GM10266 (cell line): ENCODE measurements around the gene POU2AF1.

ENCODE experiments used
- DNase-seq: peaks from one replicate; pipeline ENCODE4 v3.0.0; 2012; ENCODE audit errors: extremely low spot score
- CTCF ChIP-seq: IDR thresholded peaks from 2 replicates; pipeline ENCODE4 v1.5.1; 2012; ENCODE audit warnings: mild to moderate bottlenecking, low read depth; ENCODE audit not compliant: control insufficient read depth, insufficient read depth; ENCODE audit errors: missing control alignments

Gene POU2AF1

GRCh38 chr11:111308140-111308539 lies 70.9 kb downstream of the POU2AF1 start:
- DNase-seq: no peak
- no peak for TF ChIP-seq CTCF

GRCh38 chr11:111307472-111308108 lies 71.5 kb downstream of the POU2AF1 start:
- no peak for TF ChIP-seq CTCF
- DNase-seq: no peak

DNA sequence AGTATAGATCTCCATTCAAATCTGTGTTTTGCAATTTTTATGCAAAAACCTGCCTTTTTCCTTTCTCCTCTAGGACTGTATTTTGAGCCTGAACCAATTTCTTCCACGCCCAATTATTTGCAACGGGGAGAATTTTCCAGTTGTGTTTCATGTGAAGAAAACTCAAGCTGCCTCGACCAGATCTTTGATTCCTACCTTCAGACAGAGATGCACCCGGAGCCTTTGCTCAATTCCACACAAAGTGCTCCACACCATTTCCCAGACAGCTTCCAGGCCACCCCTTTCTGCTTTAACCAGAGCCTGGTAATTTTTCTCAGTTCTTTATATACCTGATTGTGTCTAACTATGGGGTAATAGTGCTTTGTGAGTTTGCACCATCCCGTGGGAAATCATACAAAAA lies 72.8 kb downstream of the POU2AF1 start:
- TF ChIP-seq CTCF: no peak
- no peak for DNase-seq

- no peak for DNase-seq
- no peak for TF ChIP-seq CTCF
Measured at GRCh38 chr11:111305876-111306275, 73.2 kb downstream of the POU2AF1 start.

DNA sequence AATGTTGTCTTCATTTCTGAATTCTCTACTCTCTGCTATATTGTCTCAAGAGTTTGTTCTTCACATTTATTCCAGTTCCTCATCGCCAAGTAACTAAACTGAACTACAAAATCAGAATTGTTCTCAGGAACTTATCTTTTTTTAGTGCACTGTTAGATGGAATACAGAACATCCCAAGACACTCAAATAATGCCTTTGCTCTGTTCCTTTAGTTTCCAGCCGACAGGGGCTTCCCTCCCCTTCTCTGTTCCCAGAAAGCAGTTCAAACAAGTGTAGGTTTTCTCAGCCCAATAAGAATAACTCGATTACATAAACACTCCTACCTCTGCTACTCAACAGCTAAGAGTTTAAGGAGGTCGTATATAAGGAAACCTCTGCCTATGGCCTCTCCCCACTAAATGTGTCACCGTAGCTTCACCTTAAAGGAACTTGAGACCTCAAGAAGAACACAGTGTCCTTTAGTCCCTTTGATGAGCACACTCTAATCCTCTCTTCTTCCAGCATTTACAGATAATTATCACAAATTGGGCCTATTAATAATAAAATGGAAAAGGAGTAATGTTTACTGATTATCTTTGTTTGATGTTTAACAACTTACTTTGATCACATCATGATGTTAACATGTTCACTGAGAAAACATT lies 73.8 kb downstream of the POU2AF1 start:
- DNase-seq: no peak
- TF ChIP-seq CTCF: no peak

- DNase-seq: no peak
- no peak for TF ChIP-seq CTCF
Measured at GRCh38 chr11:111303461-111303860, 75.6 kb downstream of the POU2AF1 start.

DNA sequence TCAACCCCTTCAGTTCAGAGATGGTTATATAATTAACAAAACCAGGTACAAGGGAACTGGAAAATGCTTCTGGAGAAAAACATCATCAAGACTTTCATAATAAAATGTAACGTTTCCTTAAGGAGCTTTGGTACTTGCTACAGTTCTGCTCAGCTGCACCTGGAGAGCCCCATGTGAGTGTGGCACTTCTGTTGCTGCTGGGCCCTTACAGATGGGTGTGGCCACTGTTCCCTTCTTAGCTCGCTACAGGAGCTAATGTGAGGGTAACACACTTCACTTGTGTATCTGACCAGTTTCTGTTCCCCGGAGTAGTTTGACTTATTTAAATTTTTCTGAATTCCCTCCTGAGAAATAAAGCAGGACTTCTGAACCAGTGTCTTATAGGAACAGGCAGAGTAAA lies 76.8 kb downstream of the POU2AF1 start:
- TF ChIP-seq CTCF: no peak
- DNase-seq: no peak
